Activated naive CD8-positive, alpha-beta T cell treated with anti-CD3 and anti-CD28 coated beads, Interleukin-2, amount 50 U/mL, for 16 hours (primary cell): Measurements from ENCODE around the gene ABCB11.
"Not testable (repeated sequence)": the region's sequence is repeated elsewhere in the genome, so short reads cannot be mapped to it uniquely, and the experiment has no call there.

ENCODE experiments used
- DNase-seq: peaks from one replicate; pipeline ENCODE4 v3.0.0-alpha.2; 2020; ENCODE audit warnings: low read depth, low spot score

ABCB11 gene

GRCh38 chr2:169031202-169031601, at the start of gene ABCB11:
TSS of gene ABCB11 (minus strand) at chr2:169031324. CDS start at chr2:169018125, 13,199 bp downstream.
- DNase-seq: no peak

- no peak for DNase-seq
These were observed 49.3 kb upstream of the ABCB11 start for GRCh38 chr2:169080250-169081069.

GRCh38 chr2:169077674-169078240, 46.6 kb upstream of the ABCB11 start:
- DNase-seq: no peak

GRCh38 chr2:169073963-169074751, 43.0 kb upstream of the ABCB11 start:
- DNase-seq: no peak

- no peak for DNase-seq
These were observed 42.3 kb upstream of the ABCB11 start for GRCh38 chr2:169073211-169073962.

- no peak for DNase-seq
These were observed 41.2 kb upstream of the ABCB11 start for GRCh38 chr2:169072163-169072925.

GRCh38 chr2:169071455-169071854, 40.3 kb upstream of the ABCB11 start:
- DNase-seq: no peak

GRCh38 chr2:169069833-169070232, 38.7 kb upstream of the ABCB11 start:
- no peak for DNase-seq

- no peak for DNase-seq
These were observed 38.2 kb upstream of the ABCB11 start, which contains the start of gene DHRS9 for GRCh38 chr2:169069341-169069740. TSS of gene DHRS9 (plus strand) at chr2:169069563. CDS start at chr2:169081582, 12,019 bp downstream.

- DNase-seq: no peak
These were observed 35.8 kb upstream of the ABCB11 start for GRCh38 chr2:169066897-169067296.

- DNase-seq: no peak
These were observed 34.9 kb upstream of the ABCB11 start for GRCh38 chr2:169065864-169066517.

- no peak for DNase-seq
These were observed 34.3 kb upstream of the ABCB11 start for GRCh38 chr2:169065422-169065821.

- DNase-seq: not testable (repeated sequence)
These were observed 33.1 kb upstream of the ABCB11 start for GRCh38 chr2:169064199-169064598.

- DNase-seq: not testable (repeated sequence)
These were observed 23.5 kb upstream of the ABCB11 start for GRCh38 chr2:169054575-169054974.

- DNase-seq: no peak
These were observed 19.5 kb upstream of the ABCB11 start for GRCh38 chr2:169050476-169051240.

GRCh38 chr2:169049142-169049541, 18.0 kb upstream of the ABCB11 start:
- DNase-seq: no peak

GRCh38 chr2:169047256-169048250, 16.4 kb upstream of the ABCB11 start:
- DNase-seq: no peak

GRCh38 chr2:169046440-169047151, 15.5 kb upstream of the ABCB11 start:
- DNase-seq: no peak
